Activated CD8-positive, alpha-beta memory T cell treated with anti-CD3 and anti-CD28 coated beads, Interleukin-2, amount 50 U/mL, for 4 hours (primary cell): ENCODE data around the gene ZNF680.
"Not testable (repeated sequence)": the region's sequence is repeated elsewhere in the genome, so short reads cannot be mapped to it uniquely, and the experiment has no call there.

Source experiments
- DNase-seq: peaks from one replicate; pipeline ENCODE4 v3.0.0-alpha.2; 2020

Gene ZNF680

GRCh38 chr7:64562626-64563278 lies at the start of gene ZNF680:
Gene ZNF680, minus strand, starts transcription at chr7:64563071. Its CDS starts 117 bp downstream, at chr7:64562954.
- peak; percentile 83 for DNase-seq

DNA sequence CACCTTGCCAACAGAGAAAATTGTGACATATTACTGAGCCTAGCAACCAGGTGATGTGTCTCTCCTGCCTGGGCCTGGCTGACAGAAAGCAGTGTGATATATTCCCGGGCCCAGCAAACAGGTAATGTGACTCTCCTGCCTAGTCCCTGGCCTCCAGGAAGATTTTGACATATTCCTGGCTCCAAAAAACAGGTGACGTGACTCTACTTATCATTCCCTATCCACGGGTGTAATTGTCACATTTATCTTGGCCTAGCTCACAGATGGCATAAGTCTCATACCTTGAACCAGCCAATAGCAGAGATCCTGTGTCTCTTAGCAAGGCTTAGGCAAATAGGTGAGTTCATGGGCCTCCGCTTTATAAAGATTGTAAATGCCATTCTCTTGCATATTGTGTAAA lies 49.6 kb upstream of the ZNF680 start:
- DNase-seq: no peak

DNA sequence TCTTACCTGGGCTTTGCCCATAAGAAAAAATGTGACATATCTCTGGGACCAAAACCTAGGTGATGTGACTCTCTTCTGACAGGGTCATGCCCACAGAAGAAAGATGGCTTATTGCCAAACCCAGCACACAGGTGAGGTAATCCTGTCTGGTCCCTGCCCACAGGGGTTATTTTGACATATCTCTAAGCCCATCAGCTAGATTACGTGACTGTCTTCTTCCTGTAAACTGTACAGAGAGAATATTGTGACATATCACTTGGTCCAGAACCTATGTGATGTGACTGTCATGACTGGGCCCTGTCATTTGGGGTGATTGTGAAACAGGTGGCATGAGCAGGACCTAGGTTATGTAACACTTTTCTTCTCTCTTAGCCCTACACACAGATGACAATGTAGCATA lies 48.8 kb upstream of the ZNF680 start:
- DNase-seq: no peak

- DNase-seq: no peak
Observed at GRCh38 chr7:64610997-64611396, 48.1 kb upstream of the ZNF680 start.

DNA sequence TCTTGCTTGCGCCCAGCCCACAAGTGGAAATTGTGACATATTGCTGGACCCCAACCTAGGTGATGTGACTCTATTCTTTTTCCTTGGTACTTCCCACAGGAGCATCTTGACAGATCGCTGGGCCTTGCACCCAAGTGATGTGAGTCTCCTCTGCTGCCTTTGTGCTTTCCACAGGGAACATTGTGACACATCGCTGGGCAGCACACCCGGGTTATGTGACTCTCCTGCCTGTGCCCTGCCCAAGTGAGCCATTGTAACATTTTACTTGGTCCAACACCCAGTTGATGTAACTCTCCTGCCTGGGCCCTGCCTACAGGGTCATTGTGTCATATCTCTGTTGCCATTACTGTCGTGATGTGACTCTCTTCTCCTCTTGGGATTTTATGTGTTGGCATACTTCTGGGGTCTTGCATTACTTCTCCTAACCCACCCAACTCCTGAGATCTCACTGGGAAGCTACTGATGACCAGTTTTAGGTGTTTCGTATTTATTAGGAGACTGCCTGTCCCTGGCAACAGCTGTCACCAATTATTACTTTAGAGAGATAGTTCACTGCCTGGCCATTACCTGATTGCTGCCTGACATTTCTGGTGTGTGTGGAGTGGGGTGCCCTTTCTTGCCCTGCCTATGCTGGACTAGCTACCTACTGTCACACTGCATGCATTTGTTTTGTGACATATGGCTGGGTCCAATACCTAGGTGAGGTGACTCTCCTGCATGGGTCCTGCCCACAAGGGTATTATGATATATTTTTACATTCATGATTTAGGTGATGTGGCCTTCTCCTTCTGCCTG lies 45.4 kb upstream of the ZNF680 start:
- DNase-seq: no peak

- no peak for DNase-seq
Observed at GRCh38 chr7:64606385-64606784, 43.5 kb upstream of the ZNF680 start.

DNA sequence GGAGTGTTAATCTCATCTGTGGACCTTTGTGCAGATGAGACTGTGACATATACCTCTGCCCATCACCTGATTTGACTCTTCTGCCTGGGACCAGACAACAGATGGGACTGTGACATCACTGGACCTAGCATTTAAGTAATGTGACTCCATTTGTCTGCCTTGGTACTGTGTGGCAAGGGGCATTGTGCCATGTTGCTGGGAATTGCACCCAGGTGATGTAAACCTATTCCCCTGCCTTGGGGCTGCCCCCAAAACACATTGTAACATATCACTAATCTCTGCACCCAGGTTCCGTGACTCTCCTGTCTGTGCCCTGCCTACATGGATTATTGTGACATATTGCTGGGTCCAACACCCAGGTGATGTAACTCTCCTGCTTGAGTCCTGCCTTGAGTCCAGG lies 40.4 kb upstream of the ZNF680 start:
- no peak for DNase-seq

DNA sequence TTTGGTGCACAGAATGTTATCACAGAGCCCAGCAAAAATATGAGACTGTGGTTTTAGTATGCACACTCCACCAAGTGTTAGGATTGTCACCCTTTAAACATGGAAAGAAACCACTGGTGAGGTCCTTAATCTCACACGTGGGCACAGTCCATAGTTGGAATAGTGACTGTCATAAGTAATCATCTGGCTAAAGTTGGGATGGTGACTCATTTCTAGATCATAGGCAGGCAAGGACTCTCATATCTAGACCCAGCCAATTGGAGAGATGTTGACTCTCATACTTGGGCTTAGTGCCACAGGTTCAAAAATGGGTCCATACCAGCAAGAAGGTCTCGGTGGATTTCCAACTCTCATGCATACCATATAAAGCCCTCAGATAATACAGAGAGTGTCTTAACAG lies 39.6 kb upstream of the ZNF680 start:
- no peak for DNase-seq

GRCh38 chr7:64602086-64602485 lies 39.2 kb upstream of the ZNF680 start:
- no peak for DNase-seq

DNA sequence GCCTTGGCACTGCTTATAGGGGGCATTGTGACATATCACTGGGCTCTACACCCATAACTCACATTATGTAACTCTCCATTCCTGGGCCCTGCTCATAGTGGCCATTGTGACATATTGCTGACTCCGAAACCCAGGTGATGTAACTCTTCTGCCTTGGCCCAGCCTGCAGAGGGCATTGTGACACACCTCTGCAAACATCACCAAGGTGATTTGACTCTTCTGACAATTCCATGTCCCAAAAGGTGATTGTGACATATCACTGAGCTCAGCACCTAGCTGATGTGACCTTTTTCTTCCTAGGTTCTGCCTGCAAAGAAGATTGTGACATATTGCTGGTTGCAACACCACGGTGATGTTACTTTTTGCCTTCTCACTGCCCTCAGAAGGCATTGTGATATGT lies 36.5 kb upstream of the ZNF680 start:
- no peak for DNase-seq

GRCh38 chr7:64590971-64591370 lies 28.1 kb upstream of the ZNF680 start:
- no peak for DNase-seq

DNA sequence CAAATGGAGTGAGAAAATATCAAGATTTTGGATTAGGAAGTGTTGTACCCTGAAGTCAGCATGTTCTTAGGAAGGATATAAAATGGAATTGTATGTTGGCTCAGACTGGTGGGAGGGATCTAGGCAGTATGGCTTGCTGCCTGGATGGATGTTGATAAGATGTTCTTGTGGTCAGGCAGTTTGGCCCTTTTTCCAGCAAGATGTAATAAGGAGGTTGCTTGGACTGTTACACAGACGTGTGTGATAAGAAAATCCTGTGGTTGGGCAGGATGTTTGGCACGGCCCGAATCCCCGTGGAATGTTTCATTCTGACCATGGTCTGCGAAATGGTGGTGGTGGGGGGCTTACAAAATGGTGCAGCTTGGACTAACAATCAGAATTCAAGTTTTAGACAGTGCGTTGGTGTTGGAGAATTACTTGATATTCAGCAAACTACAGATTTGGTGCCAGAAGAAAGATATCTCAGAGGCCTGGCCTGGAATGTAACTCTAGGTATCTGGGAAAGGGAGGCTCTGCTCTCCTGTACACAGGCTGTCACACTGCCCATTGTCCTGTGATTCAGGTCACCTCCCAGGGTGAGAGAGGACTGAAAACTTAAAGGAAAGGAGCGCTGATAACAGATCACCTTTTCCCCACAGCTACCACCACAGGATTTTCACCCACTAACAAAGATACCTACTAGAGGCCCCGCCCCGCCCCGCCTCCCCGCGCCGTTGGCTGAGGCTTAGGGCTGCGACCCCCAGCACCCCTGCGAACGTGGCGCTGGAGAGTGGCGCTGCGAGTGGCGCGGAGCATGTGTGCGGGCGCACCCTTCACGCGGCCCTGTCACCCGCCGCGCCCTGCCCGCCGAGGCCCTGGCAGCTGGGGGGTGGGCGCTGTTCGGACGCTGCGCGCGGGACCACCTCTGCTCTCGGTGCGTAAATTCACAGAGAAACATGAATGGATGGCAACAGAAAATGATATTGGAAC lies 19.3 kb upstream of the ZNF680 start:
- no peak for DNase-seq

DNA sequence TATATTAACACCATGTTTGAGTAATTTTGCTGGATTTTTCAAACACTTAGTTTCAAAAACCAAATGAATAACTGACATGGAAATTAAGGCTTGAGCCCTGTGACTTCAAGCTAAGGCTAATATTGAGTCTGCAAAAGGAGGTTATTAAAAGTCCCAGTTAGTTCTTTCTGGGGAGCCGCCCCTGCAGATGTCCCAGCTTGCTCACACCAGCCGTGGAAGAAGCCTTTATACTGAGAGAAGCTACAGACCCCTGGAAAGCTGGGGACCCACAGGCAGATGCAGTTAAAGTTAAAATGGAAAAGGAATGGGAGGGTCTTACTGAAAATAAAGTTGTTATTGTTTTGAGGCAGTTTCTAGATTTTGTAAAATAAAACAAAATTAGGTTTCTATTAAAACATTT lies 18.5 kb upstream of the ZNF680 start:
- no peak for DNase-seq

GRCh38 chr7:64574540-64575099 lies 11.7 kb upstream of the ZNF680 start:
- no peak for DNase-seq

GRCh38 chr7:64570284-64570605 lies 7.4 kb upstream of the ZNF680 start:
- DNase-seq: not testable (repeated sequence)

DNA sequence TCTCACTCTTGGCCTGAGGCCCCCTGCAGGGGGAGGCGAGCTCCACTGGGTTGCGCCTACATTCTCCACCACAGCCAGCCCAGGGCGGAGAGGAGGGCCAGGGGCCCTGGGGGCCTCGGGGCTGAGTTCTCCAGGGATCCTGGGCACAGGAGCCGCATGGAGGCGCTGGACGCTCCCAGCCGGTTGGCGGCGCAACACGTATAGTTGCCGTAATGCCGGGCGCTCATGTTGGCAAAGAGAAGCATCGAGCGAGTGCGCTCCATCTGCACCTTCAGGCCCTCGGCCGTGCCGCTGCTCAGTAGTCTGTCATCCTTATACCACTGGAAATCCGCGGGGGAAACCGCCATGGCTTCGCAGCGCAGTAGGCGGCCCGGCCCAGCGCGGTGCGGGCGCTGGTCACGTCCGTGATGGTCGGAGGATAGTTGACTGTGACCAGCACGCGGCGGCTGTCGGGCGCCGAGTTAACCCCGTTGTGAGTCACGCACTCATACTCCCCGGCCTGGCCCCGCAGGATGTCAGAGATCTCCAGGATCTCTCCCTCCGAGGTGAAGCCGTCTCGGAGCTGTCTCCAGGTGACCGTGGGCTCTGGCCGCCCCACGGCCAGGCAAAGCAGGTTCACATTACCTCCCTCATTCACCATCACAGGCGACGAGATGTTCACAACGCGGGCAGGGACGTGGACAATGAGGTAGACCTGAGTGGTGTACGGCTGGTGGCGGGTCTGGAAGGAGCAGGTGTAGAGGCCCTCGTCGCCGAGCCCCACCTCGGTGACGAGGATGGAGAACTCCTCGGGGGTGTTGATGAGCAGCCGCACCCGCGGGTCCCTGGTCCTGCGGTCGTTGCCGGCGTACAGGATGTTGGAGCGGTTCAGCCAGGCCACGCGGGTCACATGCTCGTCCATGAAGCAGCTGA lies 6.8 kb upstream of the ZNF680 start:
- peak; percentile 41 for DNase-seq

- DNase-seq: no peak
Observed at GRCh38 chr7:64562256-64562625, 630 bp downstream of the ZNF680 start.

DNA sequence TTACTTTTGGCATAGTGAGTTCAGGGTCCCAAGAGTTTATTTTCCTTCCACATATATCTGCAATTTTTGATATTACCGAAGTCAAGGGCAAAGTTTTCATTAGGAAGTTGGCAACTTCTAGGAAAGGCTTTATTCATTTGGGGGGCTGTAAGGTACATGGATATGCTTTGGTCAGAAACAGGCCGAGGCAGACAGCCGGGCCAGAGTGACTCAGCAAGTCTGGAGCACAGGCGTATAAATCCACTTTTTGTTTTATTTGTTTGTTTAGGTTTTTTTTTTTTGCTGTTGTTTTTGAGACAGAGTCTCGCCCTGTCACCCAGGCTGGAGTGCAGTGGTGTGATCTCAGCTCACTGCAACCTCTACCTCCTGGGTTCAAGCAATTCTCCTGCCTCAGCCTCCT lies 3.7 kb downstream of the ZNF680 start:
- no peak for DNase-seq

DNA sequence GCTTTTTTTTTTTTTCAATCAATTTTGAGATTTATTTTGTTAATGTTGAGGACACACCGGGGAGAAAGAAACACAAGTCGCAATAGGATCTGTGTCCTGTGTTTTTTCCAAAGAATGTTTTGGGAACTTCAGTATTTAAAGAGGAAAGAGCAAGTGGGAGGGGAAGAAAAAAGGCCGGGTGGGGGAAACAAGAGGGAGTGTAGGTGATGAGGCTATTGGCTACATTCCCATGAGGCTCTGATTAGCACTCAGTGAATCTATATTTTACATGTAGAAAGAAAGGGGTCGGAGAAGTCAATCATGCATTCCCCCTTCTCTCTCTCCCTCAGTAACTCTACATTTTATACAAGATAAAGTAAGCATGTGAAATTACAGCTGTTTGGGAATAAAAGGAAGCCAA lies 4.1 kb downstream of the ZNF680 start:
- no peak for DNase-seq

GRCh38 chr7:64558323-64558705 lies 4.6 kb downstream of the ZNF680 start:
- no peak for DNase-seq

- DNase-seq: no peak
Observed at GRCh38 chr7:64557601-64558322, 5.1 kb downstream of the ZNF680 start.

GRCh38 chr7:64555046-64555445 lies 7.8 kb downstream of the ZNF680 start:
- DNase-seq: no peak
